ENCODE results near the gene M1AP.

M1AP gene, protein sequence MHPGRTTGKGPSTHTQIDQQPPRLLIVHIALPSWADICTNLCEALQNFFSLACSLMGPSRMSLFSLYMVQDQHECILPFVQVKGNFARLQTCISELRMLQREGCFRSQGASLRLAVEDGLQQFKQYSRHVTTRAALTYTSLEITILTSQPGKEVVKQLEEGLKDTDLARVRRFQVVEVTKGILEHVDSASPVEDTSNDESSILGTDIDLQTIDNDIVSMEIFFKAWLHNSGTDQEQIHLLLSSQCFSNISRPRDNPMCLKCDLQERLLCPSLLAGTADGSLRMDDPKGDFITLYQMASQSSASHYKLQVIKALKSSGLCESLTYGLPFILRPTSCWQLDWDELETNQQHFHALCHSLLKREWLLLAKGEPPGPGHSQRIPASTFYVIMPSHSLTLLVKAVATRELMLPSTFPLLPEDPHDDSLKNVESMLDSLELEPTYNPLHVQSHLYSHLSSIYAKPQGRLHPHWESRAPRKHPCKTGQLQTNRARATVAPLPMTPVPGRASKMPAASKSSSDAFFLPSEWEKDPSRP

GRCh38 chr2:74648009-74648443, at the start of gene M1AP:
Gene M1AP, minus strand, starts transcription at chr2:74648330. Its CDS starts 8,055 bp downstream, at chr2:74640275.
- no peak for DNase-seq

- DNase-seq, result no peak
Measured at GRCh38 chr2:74696829-74697228, 48.7 kb upstream of the M1AP start.

GRCh38 chr2:74695663-74696062, 47.5 kb upstream of the M1AP start:
- no peak for DNase-seq

DNA sequence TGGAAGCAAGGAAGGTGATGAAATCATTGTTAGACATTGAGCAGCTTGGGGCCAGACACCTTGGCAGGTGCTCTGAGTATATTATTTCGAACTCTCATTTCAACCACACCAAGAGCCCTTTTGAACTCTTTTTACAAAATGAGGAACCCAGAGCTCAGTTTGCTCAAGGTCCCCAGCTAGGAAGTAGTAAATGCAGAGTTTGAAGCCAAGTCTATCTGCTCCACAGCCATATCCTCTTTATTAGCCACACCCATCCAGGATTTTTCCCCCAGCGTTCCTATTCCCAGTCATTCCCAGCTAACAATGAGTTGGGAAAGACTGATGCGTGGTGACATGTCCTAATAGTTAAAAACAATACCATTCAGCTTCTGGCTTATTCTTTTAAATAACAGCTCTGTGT, 46.2 kb upstream of the M1AP start:
- DNase-seq, result no peak

- no peak for DNase-seq
Measured at GRCh38 chr2:74693668-74694067, 45.5 kb upstream of the M1AP start.

DNA sequence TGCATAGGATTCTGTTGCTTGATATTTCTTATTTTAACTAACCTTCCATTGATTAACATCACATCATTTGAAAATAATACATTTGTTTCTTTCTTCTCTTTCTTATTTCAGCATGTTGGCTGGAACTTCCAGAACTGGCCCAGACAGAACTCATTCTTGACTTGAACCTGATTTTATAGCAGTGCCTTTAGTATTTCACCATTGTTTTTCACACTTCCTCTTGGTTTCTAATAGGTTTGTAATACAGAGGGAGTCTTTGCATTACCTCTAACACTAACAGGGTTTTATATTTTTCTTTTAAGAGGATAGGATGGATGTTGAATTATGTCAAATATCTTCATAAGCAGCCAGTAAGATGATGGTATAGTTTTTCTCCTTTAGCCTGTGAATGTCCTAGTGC, 45.1 kb upstream of the M1AP start:
- DNase-seq, result no peak

DNA sequence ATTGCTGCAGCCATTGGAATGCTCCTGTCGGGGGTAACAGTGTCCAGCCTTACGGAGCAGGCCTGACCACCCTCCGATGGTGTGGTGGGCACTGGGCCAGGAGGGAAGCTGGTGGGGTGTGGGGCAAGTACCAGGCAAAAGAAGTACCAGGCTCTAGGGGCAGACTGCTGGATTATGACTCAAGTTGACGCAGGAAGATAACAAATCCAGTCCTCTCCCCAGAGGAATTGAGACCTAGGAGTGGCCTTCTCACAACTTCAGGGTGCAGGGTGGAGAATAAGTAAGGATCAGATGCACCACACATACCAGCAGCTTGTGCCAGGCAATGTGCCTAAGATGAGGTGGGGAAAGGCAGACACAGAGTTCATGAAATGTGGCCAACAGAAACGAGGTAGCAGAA, 43.8 kb upstream of the M1AP start:
- no peak for DNase-seq

DNA sequence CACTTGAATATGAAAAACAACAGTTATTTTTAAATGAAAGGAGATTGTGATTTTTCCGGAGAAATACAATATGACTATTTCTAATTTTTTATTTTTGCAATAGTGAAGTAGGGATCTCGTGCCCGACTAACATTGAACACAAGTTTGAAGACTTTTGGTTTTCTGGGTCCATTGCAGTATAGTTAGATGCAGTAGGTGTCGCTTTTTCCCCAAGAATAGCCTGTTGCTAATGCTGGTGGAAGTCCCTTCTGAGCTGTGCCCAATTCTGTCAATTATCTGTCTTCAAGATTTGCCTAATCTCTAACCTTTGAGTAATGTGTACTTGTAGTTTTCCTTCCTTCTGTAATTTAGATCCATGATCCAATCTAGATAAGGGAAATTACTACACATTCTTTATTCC, 42.4 kb upstream of the M1AP start:
- peak; percentile 73 for DNase-seq

GRCh38 chr2:74689671-74690070, 41.5 kb upstream of the M1AP start:
- DNase-seq, result no peak

GRCh38 chr2:74688881-74689280, 40.8 kb upstream of the M1AP start:
- no peak for DNase-seq

DNA sequence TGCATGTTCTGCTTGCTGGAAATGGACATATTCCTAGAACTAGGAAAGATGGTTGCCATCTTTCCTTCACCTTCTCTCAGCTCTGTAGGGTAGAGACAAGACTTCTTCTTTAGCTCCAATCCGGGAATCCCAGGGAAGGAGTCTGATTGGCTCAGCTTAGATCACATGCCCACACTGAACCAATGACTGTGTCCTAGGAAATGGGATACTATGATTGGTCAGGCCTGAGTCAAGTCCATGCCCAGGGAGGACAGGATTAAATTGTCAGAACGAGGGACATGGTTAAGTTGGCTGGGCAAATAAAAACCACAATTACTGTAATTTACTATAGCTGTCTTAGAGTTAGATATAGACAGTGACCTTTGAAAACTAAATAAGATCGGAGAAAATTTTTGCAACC, 37.3 kb upstream of the M1AP start:
- no peak for DNase-seq

DNA sequence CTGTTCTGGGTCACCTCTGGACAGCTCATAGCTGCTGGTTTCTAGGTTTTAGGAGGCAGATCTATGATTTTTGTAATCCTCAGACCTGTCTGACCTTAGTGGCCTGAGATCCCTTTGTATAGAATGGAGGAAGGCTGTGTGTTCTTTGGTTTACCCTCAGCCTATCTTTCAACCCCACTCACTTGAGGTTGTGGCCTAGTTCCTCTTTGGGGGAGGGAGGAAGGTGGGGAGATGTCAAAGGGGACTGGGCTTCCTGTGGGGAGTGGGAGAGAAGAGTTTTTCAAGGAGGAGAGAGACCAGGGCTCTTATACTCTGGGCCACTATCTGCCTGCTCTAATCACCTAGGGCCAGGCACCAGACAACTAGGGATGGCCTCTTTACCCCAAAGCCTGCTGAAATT, 34.4 kb upstream of the M1AP start:
- no peak for DNase-seq

DNA sequence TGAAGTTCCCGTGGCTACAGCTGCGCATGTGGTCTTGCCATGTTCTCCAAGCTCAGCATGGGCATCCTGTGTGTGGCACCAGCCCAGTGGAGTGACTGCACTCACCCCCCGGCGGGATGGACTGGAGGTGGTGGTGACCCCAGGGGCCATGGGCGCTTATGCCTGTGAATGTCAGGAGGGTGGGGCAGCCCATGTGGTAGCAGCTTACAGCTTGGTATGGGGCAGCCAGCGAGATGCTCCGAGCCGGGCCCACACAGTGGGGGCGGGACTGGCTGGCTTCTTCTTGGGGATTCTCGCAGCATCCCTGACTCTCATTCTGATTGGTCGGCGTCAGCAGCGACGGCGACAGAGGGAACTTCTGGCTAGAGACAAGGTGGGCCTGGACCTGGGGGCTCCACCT, 31.5 kb upstream of the M1AP start:
- DNase-seq, result no peak

DNA sequence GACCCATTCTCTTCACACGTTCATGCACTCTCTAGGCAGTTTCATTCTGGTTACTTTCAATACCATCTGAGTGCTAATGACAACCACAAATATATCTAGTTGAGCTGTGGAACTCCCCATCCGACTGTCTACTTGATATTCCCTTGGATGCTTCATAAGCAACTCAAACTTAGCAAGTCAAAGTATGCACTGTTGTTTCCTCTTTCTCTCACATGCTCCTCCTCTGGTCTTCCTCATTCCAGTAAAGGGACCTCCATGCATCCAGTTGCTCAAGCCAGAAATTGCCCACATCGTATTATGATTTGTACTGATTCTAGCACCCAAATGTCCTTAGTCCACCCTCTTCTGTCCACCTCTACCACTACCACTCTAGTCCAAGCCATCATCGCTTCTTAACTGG, 28.2 kb upstream of the M1AP start:
- DNase-seq, result no peak

GRCh38 chr2:74675090-74675489, 27.0 kb upstream of the M1AP start:
- DNase-seq, result no peak

DNA sequence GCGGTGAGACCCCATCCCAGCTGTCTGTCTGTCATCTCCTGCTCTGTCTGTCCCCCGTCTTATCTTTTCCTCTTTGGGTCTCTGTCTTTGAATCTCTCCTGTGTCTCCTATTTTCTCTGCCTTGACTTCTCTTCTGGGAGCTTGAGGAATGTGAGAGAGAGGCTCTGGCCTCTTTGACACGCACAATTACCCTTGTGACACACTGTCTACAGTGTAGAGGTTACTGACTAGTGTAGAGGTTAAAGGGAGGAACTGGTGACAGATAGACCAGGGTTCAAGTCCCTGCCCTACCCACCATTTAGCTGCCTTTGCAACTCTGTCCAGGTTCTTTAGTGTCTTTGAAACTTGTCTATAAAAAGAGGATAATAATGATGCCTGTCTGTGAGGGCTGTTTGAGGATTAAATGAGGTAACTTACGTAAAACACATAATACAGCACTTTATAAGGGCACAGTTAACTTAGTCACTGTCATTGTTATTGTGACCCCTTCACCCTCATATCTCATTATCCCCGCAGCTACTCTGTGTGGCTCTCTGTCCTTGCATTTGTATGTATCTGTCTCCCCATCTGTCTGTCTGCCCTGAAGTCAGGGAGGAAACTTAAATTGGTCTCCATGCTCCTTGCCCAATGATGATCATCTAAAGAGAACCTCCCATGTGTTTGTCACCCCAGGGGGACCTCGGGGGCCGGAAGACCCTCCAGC, 25.8 kb upstream of the M1AP start:
- DNase-seq, result no peak

- no peak for DNase-seq
Measured at GRCh38 chr2:74671479-74671878, 23.3 kb upstream of the M1AP start.

DNA sequence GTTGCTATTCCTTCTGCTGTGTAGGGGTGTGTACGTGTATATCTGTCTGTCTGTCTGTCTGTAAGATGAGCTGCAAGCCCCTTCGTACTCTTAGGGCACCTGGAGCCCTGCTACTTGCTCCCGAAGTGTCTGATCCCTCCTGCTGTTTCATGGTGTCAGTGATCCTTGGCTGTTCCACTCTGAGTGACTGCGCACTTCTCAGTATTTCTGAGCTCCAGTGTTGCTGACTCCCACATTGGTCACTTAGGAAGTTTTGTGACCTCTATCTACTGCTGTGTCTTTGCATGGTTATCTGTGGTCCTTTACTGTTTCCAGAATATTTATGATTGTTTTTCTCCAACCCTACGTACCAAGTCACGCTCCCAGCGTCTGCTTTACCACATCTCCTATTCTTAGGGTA, 22.1 kb upstream of the M1AP start:
- DNase-seq, result no peak

DNA sequence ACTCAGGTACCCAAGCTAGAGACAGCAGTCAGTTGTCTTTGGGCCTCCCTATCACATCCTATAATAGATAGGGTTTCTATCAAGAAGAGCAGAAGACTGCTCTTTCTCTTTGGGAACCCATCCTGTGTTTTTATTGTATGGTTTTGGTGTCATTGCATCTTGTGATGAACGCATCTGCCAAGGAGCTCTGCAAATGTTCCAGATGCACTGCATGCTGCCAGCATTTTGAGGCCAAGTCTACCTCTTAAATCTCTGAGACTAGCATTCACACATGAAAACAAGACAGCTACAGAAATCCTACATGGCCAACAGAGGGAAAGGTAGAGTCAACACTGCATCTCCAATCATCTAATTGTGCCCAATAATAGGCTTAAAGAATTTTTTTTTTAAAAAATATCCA, 20.0 kb upstream of the M1AP start:
- DNase-seq, result no peak

GRCh38 chr2:74659462-74659861, 11.3 kb upstream of the M1AP start:
- no peak for DNase-seq

- no peak for DNase-seq
Measured at GRCh38 chr2:74658516-74658915, 10.4 kb upstream of the M1AP start.

- DNase-seq, result no peak
Measured at GRCh38 chr2:74655579-74655978, 7.4 kb upstream of the M1AP start.

DNA sequence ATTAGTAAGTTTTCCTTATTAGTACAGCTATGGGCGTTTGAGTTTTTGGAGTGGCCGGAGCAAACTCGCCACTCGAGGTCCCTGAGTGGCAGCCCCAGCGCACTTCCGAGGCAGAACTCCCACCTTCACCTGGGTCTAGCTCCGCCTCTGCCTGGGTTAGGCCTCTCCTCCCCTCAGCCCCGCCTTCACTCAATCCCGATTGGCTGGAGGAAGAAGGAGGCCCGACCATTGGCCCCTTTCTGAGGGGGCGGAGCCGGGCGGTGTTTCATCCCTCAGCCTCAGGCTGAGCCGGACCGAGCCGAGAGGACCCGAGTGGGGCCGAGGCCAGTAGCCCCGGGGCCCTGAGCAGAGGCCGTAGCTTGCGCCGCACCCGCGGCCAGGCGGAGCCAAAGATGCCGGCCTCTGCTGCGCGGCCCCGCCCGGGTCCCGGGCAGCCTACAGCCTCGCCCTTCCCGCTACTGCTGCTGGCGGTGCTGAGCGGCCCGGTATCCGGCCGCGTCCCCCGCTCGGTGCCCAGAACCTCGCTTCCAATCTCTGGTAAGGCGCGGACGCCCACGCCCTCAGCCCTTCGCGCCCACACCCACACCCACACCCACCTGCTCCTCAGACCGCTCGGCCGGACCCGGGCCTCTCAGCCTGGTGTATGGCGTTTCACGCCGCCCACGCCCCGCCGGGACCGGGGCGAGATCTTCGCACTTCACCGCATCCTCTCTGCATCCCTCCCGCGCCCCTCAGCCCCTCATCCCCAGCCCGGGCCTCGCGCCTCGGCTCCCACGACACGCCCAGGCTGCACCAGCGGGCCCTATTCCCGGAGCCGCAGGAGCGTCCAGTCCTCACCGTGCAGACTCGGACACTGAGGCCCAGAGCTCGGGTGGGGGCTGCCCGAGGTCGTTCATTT, 6.1 kb upstream of the M1AP start, which contains the start of gene SEMA4F:
Gene SEMA4F, plus strand, starts transcription at position 263 of the 898 bp plus-strand sequence. Its CDS starts 130 bp downstream, at position 393.
- DNase-seq, result peak; percentile 99
